ENCODE data around the gene SLC39A11. TPM values are rescaled to one million over a fixed set of nuclear protein-coding genes. Genes with fewer than 3 reads are reported as not detected.
A peak's percentile ranks its signal among the peaks of the same experiment; 100 is the strongest.

SLC39A11 gene
- total RNA-seq, 1 experiment from 2014 or later, result 15.2 TPM

DNA sequence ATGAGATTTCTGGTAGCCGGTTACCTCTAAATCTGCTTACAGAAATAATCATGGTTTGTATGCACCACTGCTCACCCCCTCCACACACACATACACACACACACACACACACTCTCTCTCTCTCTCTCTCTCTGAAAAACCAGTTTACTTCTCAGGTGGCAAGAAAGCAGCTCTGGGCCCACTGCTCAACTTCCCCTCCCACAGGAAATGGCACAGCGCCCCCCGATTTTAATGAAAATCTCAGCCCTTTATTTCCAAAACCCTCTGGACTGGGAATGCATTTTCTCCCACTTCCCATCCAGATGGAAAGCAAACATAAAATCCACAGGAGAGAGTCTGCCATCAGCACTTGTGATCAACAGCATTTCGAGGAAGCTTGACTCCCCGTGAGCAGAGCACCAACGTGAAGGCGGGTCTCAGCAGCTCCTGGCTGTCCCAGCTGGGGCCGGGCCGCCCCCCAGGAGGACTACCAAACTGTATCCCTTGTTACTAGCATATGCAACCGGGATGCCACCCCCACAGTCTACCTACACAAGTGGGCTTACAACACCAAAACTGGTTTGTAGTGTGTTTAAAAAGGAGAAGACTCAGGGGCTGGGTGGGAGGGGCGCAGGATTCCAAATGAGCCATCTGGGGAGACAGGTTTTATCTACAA, 121.1 kb downstream of the SLC39A11 start:
- H3K18ac ChIP-seq (ENCODE audit: insufficient read length, low read depth, low read length), result no peak overlapping the region
- no peak overlapping the region for H3K4ac ChIP-seq (ENCODE audit: low read depth, low read length)
- H4K8ac ChIP-seq (replicated peaks; ENCODE audit: insufficient read length, low read depth, low read length), result no peak overlapping the region
- no peak overlapping the region for H2BK5ac ChIP-seq (ENCODE audit: insufficient read length, low read length)
- H2BK20ac ChIP-seq (ENCODE audit: low read depth, low read length, poor library complexity, severe bottlenecking), result no peak overlapping the region
- no peaks in the 10 kb centered on the region for H4K20me1 ChIP-seq (ENCODE audit: control insufficient read depth, insufficient read depth, insufficient read length)
- Mint-ChIP-seq H3K4me3 (no peak overlapping the region), H3K9me3 (peaks cover 10 to 13% of the 10 kb centered on the region in 2 experiments), H3K27ac (peak overlapping the region in 1 of 3 experiments; percentile 49; a peak in 2 of 7 replicates), H3K4me1 (peaks cover 20 to 21% of the 10 kb centered on the region in 2 experiments), H3K27me3 (ENCODE audit: low read depth) (no peaks in the 10 kb centered on the region), H3K36me3 (ENCODE audit: insufficient read depth in 1 of 3, low read depth in 3 of 3) (peaks cover 2 to 7% (median 2%) of the 10 kb centered on the region in 3 experiments; a peak in 5 of 7 replicates)
- H2BK120ac ChIP-seq (ENCODE audit: low read depth, low read length, poor library complexity, severe bottlenecking), result no peak overlapping the region
- H2BK12ac ChIP-seq (ENCODE audit: insufficient read length, low read depth, low read length), result no peak overlapping the region
- DNase-seq, result no peak
- no peaks in the 10 kb centered on the region for H3K4me1 ChIP-seq (ENCODE audit: insufficient read depth, low read length)
- H3K79me1 ChIP-seq (ENCODE audit: insufficient read depth, low read depth, low read length, poor library complexity, severe bottlenecking), result no peaks in the 10 kb centered on the region
- no peak overlapping the region for H3K23ac ChIP-seq (ENCODE audit: insufficient read length, low read depth, low read length)
- no CpG with 5 or more reads among the region's 11 CpGs for WGBS (ENCODE audit: extremely low coverage, insufficient read length, low lambda C conversion rate)
- TF ChIP-seq, protein P1, sequence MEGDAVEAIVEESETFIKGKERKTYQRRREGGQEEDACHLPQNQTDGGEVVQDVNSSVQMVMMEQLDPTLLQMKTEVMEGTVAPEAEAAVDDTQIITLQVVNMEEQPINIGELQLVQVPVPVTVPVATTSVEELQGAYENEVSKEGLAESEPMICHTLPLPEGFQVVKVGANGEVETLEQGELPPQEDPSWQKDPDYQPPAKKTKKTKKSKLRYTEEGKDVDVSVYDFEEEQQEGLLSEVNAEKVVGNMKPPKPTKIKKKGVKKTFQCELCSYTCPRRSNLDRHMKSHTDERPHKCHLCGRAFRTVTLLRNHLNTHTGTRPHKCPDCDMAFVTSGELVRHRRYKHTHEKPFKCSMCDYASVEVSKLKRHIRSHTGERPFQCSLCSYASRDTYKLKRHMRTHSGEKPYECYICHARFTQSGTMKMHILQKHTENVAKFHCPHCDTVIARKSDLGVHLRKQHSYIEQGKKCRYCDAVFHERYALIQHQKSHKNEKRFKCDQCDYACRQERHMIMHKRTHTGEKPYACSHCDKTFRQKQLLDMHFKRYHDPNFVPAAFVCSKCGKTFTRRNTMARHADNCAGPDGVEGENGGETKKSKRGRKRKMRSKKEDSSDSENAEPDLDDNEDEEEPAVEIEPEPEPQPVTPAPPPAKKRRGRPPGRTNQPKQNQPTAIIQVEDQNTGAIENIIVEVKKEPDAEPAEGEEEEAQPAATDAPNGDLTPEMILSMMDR (conservative IDR thresholded peaks at IDR 0.05), result no peak
- H2AK5ac ChIP-seq (ENCODE audit: insufficient read length, low read length), result no peak overlapping the region
- H3T11ph ChIP-seq (ENCODE audit: low read length), result no peak overlapping the region
- H3K9me3 ChIP-seq (ENCODE audit: control insufficient read depth, low read depth, low read length), result no peaks in the 10 kb centered on the region
- no peak overlapping the region for H3K9ac ChIP-seq (ENCODE audit: extremely low read depth, insufficient read length, low read length)
- no peak overlapping the region for H2AFZ ChIP-seq (ENCODE audit: low read length)
- no peak overlapping the region for H2BK15ac ChIP-seq (ENCODE audit: low read depth, low read length)
- H3K27me3 ChIP-seq (ENCODE audit: insufficient read depth, low read length), result no peaks in the 10 kb centered on the region
- no peaks in the 10 kb centered on the region for H3K23me2 ChIP-seq (ENCODE audit: insufficient read length, low read depth, low read length, poor library complexity, severe bottlenecking)
- no peak overlapping the region for H3K14ac ChIP-seq (ENCODE audit: insufficient read depth, low read length)
- no peaks in the 10 kb centered on the region for H3K79me2 ChIP-seq (ENCODE audit: insufficient read depth, low read length)
- H4K5ac ChIP-seq (ENCODE audit: insufficient read length, low read depth, low read length), result no peak overlapping the region
- no peak overlapping the region for H3K56ac ChIP-seq (ENCODE audit: insufficient read length, low read depth, low read length)
- H3K4me2 ChIP-seq (ENCODE audit: insufficient read depth, insufficient read length, low read length), result no peak overlapping the region
- no peak overlapping the region for H3K27ac ChIP-seq (ENCODE audit: insufficient read length, low read depth, low read length)
- no peak overlapping the region for H4K91ac ChIP-seq (ENCODE audit: insufficient read length, low read depth, low read length)
